ENCODE measurements around the gene MRC1.

MRC1 gene

DNA sequence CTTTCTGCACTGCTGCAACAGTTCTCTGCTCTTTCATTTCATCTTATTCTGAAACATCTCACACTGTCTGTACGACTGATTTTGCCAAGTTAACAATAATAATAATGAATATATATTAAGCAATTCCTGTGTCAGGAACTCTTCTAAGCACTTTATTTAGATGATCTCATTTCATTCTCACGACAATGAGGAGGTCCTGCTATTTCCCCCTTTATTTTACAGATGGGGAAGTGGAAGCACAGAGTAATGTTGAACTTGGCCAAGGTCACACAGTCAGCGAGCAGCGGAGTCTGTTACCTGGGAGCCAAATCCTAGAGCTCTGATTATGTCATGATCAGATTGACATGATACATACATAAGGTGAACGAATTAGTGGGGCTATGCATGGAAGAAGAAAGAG lies 5.8 kb downstream of the MRC1 start:
- no peak overlapping the region for H3K27ac ChIP-seq (ENCODE audit: low read depth in 2 of 2, low read length in 2 of 2)
- no peaks in the 10 kb centered on the region for H3K4me1 ChIP-seq (ENCODE audit: control insufficient read depth in 2 of 2, insufficient read depth in 2 of 2, low read length in 2 of 2)
- no peak overlapping the region for H3K9ac ChIP-seq (ENCODE audit: low read depth in 1 of 2, low read length in 2 of 2)
- no peaks in the 10 kb centered on the region for H3K36me3 ChIP-seq (ENCODE audit: control insufficient read depth in 2 of 2, insufficient read depth in 2 of 2, low read length in 2 of 2)
- no peak overlapping the region for H3K4me3 ChIP-seq (ENCODE audit: low read length in 2 of 2)
- H3K9me3 ChIP-seq (ENCODE audit: control insufficient read depth in 2 of 2, low read length in 2 of 2), result no peaks in the 10 kb centered on the region
- H3K27me3 ChIP-seq (ENCODE audit: control insufficient read depth in 2 of 2, insufficient read depth in 2 of 2, low read length in 2 of 2), result no peaks in the 10 kb centered on the region

DNA sequence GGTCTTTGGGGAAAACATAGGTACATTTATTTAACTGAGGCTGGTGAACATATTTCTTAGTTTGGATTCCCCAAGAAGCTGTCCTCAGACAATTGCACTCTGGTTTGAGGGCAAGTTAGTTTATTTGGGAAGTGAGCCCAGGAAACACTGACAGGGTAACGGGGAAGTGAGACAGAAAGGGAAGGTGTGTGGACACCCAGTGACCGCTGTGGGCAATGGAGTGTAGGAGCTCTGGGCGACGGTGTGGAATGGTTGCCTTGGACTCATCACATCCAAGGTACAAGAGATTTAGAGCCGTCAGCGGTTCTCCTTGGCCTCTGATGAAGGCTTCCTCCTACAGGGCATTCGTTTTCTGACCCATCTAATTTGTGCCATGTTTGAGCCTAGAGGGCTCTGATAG lies 7.1 kb downstream of the MRC1 start:
- Histone ChIP-seq H3K9ac (ENCODE audit: low read depth in 1 of 2, low read length in 2 of 2) (no peak overlapping the region), H3K27me3 (ENCODE audit: control insufficient read depth in 2 of 2, insufficient read depth in 2 of 2, low read length in 2 of 2) (no peaks in the 10 kb centered on the region), H3K27ac (ENCODE audit: low read depth in 2 of 2, low read length in 2 of 2) (no peak overlapping the region), H3K4me3 (ENCODE audit: low read length in 2 of 2) (no peak overlapping the region), H3K9me3 (ENCODE audit: control insufficient read depth in 2 of 2, low read length in 2 of 2) (no peaks in the 10 kb centered on the region), H3K36me3 (ENCODE audit: control insufficient read depth in 2 of 2, insufficient read depth in 2 of 2, low read length in 2 of 2) (no peaks in the 10 kb centered on the region), H3K4me1 (ENCODE audit: control insufficient read depth in 2 of 2, insufficient read depth in 2 of 2, low read length in 2 of 2) (no peaks in the 10 kb centered on the region)

DNA sequence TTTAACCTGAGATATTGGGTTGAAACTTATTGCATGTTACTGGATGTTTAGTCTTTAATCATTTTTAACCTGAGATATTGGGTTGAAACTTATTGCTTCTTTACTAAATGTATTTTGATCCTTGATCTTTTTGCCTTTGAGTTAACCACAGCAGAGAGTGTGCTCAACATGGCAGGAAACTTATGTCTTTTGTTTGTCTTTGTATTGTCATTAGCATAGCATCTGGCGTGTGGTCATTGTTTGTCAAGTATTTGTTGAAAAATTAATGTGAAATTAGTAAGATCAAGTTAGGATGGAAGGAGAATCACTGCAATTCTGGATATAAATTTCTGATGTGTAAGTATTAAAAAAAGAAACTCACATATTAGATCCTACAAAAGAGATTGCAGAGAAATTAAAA lies 8.2 kb downstream of the MRC1 start:
- Histone ChIP-seq H3K27me3 (ENCODE audit: control insufficient read depth in 2 of 2, insufficient read depth in 2 of 2, low read length in 2 of 2) (no peaks in the 10 kb centered on the region), H3K36me3 (ENCODE audit: control insufficient read depth in 2 of 2, insufficient read depth in 2 of 2, low read length in 2 of 2) (no peaks in the 10 kb centered on the region)

GRCh38 chr10:17817790-17818189 lies 8.6 kb downstream of the MRC1 start:
- Histone ChIP-seq H3K27me3 (ENCODE audit: control insufficient read depth in 2 of 2, insufficient read depth in 2 of 2, low read length in 2 of 2) (no peaks in the 10 kb centered on the region), H3K9me3 (ENCODE audit: control insufficient read depth in 2 of 2, low read length in 2 of 2) (no peaks in the 10 kb centered on the region), H3K36me3 (ENCODE audit: control insufficient read depth in 2 of 2, insufficient read depth in 2 of 2, low read length in 2 of 2) (no peaks in the 10 kb centered on the region), H3K27ac (ENCODE audit: low read depth in 2 of 2, low read length in 2 of 2) (no peak overlapping the region), H3K4me3 (ENCODE audit: low read length in 2 of 2) (no peak overlapping the region), H3K9ac (ENCODE audit: low read depth in 1 of 2, low read length in 2 of 2) (no peak overlapping the region), H3K4me1 (ENCODE audit: control insufficient read depth in 2 of 2, insufficient read depth in 2 of 2, low read length in 2 of 2) (no peaks in the 10 kb centered on the region)

More for the DNA sequence above, 8.2 kb downstream of the MRC1 start:
- Histone ChIP-seq H3K4me3 (ENCODE audit: low read length in 2 of 2) (no peak overlapping the region), H3K9ac (ENCODE audit: low read depth in 1 of 2, low read length in 2 of 2) (no peak overlapping the region), H3K4me1 (ENCODE audit: control insufficient read depth in 2 of 2, insufficient read depth in 2 of 2, low read length in 2 of 2) (no peaks in the 10 kb centered on the region), H3K27ac (ENCODE audit: low read depth in 2 of 2, low read length in 2 of 2) (no peak overlapping the region), H3K9me3 (ENCODE audit: control insufficient read depth in 2 of 2, low read length in 2 of 2) (no peaks in the 10 kb centered on the region)

DNA sequence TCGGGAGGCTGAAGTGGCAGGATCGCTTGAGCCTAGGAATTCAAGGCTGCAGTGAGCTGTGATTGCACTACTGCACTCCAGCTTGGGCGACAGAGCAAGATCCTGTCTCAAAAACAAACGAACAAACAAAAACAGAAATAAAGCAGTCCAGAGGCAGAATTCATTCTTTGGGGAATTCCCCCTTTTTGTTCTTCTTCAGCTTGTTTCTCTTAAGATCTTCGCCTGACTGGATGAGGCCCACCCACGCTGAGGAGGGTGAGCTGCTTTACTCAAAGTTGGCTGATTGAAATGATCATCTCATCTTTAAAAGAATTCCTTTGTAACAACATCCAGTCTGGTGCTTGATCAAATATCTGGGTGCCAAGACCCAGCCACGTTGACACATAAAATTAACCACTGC lies 10.7 kb downstream of the MRC1 start:
- H3K27me3 ChIP-seq (ENCODE audit: control insufficient read depth in 2 of 2, insufficient read depth in 2 of 2, low read length in 2 of 2), result no peaks in the 10 kb centered on the region
- no peaks in the 10 kb centered on the region for H3K36me3 ChIP-seq (ENCODE audit: control insufficient read depth in 2 of 2, insufficient read depth in 2 of 2, low read length in 2 of 2)
- no peaks in the 10 kb centered on the region for H3K9me3 ChIP-seq (ENCODE audit: control insufficient read depth in 2 of 2, low read length in 2 of 2)
- no peak overlapping the region for H3K4me3 ChIP-seq (ENCODE audit: low read length in 2 of 2)
- no peak overlapping the region for H3K27ac ChIP-seq (ENCODE audit: low read depth in 2 of 2, low read length in 2 of 2)
- H3K9ac ChIP-seq (ENCODE audit: low read depth in 1 of 2, low read length in 2 of 2), result no peak overlapping the region
- no peaks in the 10 kb centered on the region for H3K4me1 ChIP-seq (ENCODE audit: control insufficient read depth in 2 of 2, insufficient read depth in 2 of 2, low read length in 2 of 2)

DNA sequence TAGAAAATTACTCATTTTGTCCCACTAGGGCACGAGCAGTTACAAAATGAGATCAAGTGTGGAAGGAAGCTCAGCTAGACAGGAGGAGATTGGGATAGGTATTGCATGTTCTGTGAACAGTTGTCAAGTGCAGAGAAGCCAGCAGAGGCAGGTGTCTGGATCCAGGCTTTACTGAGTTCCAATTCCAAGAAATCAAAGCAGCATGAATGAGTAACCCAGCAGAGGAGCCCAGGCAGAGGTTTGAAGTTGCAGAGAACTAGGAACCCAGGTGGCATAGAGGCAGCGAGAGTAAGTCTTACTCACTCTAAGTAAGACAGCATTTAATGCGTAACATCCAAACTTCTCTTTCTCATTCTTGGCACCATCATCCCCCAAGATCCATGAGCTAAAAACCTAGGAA lies 11.8 kb downstream of the MRC1 start:
- H3K4me1 ChIP-seq (ENCODE audit: control insufficient read depth in 2 of 2, insufficient read depth in 2 of 2, low read length in 2 of 2), result no peaks in the 10 kb centered on the region
- no peak overlapping the region for H3K4me3 ChIP-seq (ENCODE audit: low read length in 2 of 2)
- H3K9me3 ChIP-seq (ENCODE audit: control insufficient read depth in 2 of 2, low read length in 2 of 2), result no peaks in the 10 kb centered on the region
- no peak overlapping the region for H3K9ac ChIP-seq (ENCODE audit: low read depth in 1 of 2, low read length in 2 of 2)
- H3K27ac ChIP-seq (ENCODE audit: low read depth in 2 of 2, low read length in 2 of 2), result no peak overlapping the region
- no peaks in the 10 kb centered on the region for H3K27me3 ChIP-seq (ENCODE audit: control insufficient read depth in 2 of 2, insufficient read depth in 2 of 2, low read length in 2 of 2)
- H3K36me3 ChIP-seq (ENCODE audit: control insufficient read depth in 2 of 2, insufficient read depth in 2 of 2, low read length in 2 of 2), result no peaks in the 10 kb centered on the region

DNA sequence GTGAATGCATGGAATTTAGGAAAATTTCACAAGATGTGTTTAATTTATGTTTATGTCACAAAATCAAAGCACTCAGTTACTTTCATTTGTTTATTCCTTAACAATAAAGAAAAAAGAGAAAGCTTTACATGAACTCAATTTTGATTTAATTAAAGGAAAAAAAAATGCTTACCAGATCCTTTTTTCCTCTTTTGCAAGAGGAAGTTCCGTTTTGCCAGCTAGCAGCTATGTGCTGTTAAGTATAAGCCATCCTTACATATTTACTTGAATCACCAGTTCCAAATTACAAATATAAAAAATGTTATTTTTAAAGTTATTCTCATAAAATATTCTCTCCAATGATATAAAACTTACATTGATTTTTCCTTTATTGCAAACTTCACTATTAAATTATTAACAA lies 12.7 kb downstream of the MRC1 start:
- H3K36me3 ChIP-seq (ENCODE audit: control insufficient read depth in 2 of 2, insufficient read depth in 2 of 2, low read length in 2 of 2), result no peaks in the 10 kb centered on the region
- H3K4me1 ChIP-seq (ENCODE audit: control insufficient read depth in 2 of 2, insufficient read depth in 2 of 2, low read length in 2 of 2), result no peaks in the 10 kb centered on the region
- H3K9ac ChIP-seq (ENCODE audit: low read depth in 1 of 2, low read length in 2 of 2), result no peak overlapping the region
- H3K27me3 ChIP-seq (ENCODE audit: control insufficient read depth in 2 of 2, insufficient read depth in 2 of 2, low read length in 2 of 2), result no peaks in the 10 kb centered on the region
- no peaks in the 10 kb centered on the region for H3K9me3 ChIP-seq (ENCODE audit: control insufficient read depth in 2 of 2, low read length in 2 of 2)
- no peak overlapping the region for H3K27ac ChIP-seq (ENCODE audit: low read depth in 2 of 2, low read length in 2 of 2)
- no peak overlapping the region for H3K4me3 ChIP-seq (ENCODE audit: low read length in 2 of 2)

DNA sequence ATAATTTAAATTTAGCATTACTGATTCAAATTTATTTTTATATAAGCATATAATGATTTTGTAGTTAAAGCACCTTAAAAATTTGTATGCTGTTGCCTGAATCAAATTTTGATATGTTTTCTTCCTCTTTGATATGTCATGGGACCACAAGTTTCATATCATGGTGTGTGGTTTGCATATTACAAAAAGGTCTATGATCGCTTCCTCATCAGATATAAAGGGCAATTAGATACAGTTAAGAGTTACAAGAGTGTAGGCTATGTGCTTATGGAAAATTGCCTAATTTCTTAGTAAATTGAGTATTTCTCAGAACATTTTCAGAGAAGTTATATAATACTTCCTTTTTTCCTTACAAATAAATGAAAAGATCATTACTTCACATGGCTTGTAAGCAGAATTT lies 22.2 kb downstream of the MRC1 start:
- Histone ChIP-seq H3K9me3 (ENCODE audit: control insufficient read depth in 2 of 2, low read length in 2 of 2) (no peaks in the 10 kb centered on the region), H3K27me3 (ENCODE audit: control insufficient read depth in 2 of 2, insufficient read depth in 2 of 2, low read length in 2 of 2) (no peaks in the 10 kb centered on the region), H3K4me3 (ENCODE audit: low read length in 2 of 2) (no peak overlapping the region), H3K36me3 (ENCODE audit: control insufficient read depth in 2 of 2, insufficient read depth in 2 of 2, low read length in 2 of 2) (no peaks in the 10 kb centered on the region), H3K9ac (ENCODE audit: low read depth in 1 of 2, low read length in 2 of 2) (no peak overlapping the region), H3K27ac (ENCODE audit: low read depth in 2 of 2, low read length in 2 of 2) (no peak overlapping the region), H3K4me1 (ENCODE audit: control insufficient read depth in 2 of 2, insufficient read depth in 2 of 2, low read length in 2 of 2) (no peaks in the 10 kb centered on the region)

DNA sequence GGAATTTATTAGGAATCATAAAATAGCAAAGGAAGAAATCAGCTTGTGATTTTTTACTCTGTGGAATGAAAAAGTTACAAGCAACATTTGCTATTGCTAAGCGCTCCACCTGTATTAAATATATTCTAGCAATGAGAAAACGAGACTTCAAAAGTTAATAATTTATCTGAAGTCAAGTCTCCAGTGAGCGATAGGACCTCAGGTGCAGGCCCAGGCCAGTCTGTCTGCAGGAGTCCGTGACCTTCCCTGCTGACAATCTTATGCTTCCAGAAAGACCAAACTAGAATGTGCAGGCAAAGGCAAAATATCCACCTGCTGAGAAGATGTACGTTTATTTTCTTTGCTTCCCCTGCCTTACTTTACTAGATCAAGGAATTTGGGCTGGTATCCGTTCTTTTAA lies 22.7 kb downstream of the MRC1 start:
- no peaks in the 10 kb centered on the region for H3K27me3 ChIP-seq (ENCODE audit: control insufficient read depth in 2 of 2, insufficient read depth in 2 of 2, low read length in 2 of 2)
- no peak overlapping the region for H3K9ac ChIP-seq (ENCODE audit: low read depth in 1 of 2, low read length in 2 of 2)
- no peaks in the 10 kb centered on the region for H3K36me3 ChIP-seq (ENCODE audit: control insufficient read depth in 2 of 2, insufficient read depth in 2 of 2, low read length in 2 of 2)
- no peak overlapping the region for H3K27ac ChIP-seq (ENCODE audit: low read depth in 2 of 2, low read length in 2 of 2)
- H3K4me3 ChIP-seq (ENCODE audit: low read length in 2 of 2), result no peak overlapping the region
- H3K9me3 ChIP-seq (ENCODE audit: control insufficient read depth in 2 of 2, low read length in 2 of 2), result no peaks in the 10 kb centered on the region
- H3K4me1 ChIP-seq (ENCODE audit: control insufficient read depth in 2 of 2, insufficient read depth in 2 of 2, low read length in 2 of 2), result no peaks in the 10 kb centered on the region

GRCh38 chr10:17833656-17834055 lies 24.5 kb downstream of the MRC1 start:
- no peak overlapping the region for H3K27ac ChIP-seq (ENCODE audit: low read depth in 2 of 2, low read length in 2 of 2)
- no peak overlapping the region for H3K9ac ChIP-seq (ENCODE audit: low read depth in 1 of 2, low read length in 2 of 2)
- no peaks in the 10 kb centered on the region for H3K27me3 ChIP-seq (ENCODE audit: control insufficient read depth in 2 of 2, insufficient read depth in 2 of 2, low read length in 2 of 2)
- no peak overlapping the region for H3K4me3 ChIP-seq (ENCODE audit: low read length in 2 of 2)
- no peaks in the 10 kb centered on the region for H3K9me3 ChIP-seq (ENCODE audit: control insufficient read depth in 2 of 2, low read length in 2 of 2)
- H3K4me1 ChIP-seq (ENCODE audit: control insufficient read depth in 2 of 2, insufficient read depth in 2 of 2, low read length in 2 of 2), result peaks cover 0 to 2% of the 10 kb centered on the region in 2 donors
- no peaks in the 10 kb centered on the region for H3K36me3 ChIP-seq (ENCODE audit: control insufficient read depth in 2 of 2, insufficient read depth in 2 of 2, low read length in 2 of 2)

DNA sequence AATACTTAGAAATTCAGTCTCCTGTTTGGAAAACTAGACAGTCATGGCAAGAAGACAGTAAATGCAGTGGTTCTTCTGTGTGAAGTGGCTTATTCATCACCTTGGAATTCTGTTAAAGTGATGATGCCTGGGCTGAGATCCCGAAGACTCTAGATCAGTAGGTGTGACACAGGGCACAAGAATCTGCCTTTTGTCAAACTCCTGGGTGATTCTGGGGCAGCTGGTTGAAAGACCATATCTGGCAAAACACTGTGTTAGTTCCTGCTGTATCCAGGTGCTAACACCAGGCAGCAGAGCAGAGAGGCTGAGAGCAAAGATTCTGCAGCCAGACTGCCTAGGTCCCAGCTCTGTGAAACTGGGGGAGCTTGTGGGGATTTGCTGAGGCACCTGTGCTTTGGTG lies 26.5 kb downstream of the MRC1 start:
- Histone ChIP-seq H3K4me3 (ENCODE audit: low read length in 2 of 2) (no peak overlapping the region), H3K27ac (ENCODE audit: low read depth in 2 of 2, low read length in 2 of 2) (no peak overlapping the region), H3K36me3 (ENCODE audit: control insufficient read depth in 2 of 2, insufficient read depth in 2 of 2, low read length in 2 of 2) (no peaks in the 10 kb centered on the region), H3K9ac (ENCODE audit: low read depth in 1 of 2, low read length in 2 of 2) (no peak overlapping the region), H3K27me3 (ENCODE audit: control insufficient read depth in 2 of 2, insufficient read depth in 2 of 2, low read length in 2 of 2) (no peaks in the 10 kb centered on the region), H3K4me1 (ENCODE audit: control insufficient read depth in 2 of 2, insufficient read depth in 2 of 2, low read length in 2 of 2) (peaks cover 0 to 2% of the 10 kb centered on the region in 2 donors), H3K9me3 (ENCODE audit: control insufficient read depth in 2 of 2, low read length in 2 of 2) (no peaks in the 10 kb centered on the region)

Measured in mucosa of rectum (tissue), 2 donors.